ENCODE measurements around the gene PSMD11. TPM values are rescaled to one million over a fixed set of nuclear protein-coding genes. Genes with fewer than 3 reads are reported as not detected.

Gene PSMD11
- polyA plus RNA-seq, 1 experiment = 71.6 TPM

Small RNAs within 50 kb of the gene (small RNA-seq; reads per million reads assigned to genes)
- not detected for gene AC005899.2 (ENCODE audit: insufficient read length, low read depth, low replicate concordance)
- gene AC005899.6 (ENCODE audit: insufficient read length, low read depth, low replicate concordance) = not detected
- gene RF00019 (ENCODE audit: insufficient read length, low read depth, low replicate concordance) = not detected

Other genes with a start within 250 kb of the PSMD11 start
- 0.01 and 0.04 TPM in 2 replicates for gene RHBDL3, start 178.7 kb upstream of the PSMD11 start, polyA plus RNA-seq (2011; rRNA removed)
- gene C17orf75, start 102.3 kb upstream of the PSMD11 start, polyA plus RNA-seq (2011; rRNA removed) = 9.6 and 13.7 TPM in 2 replicates
- 165 and 179 TPM in 2 replicates for gene ZNF207, start 94.4 kb upstream of the PSMD11 start, polyA plus RNA-seq (2011; rRNA removed)
- 0.20 and 0.26 TPM in 2 replicates for gene CDK5R1, start 42.5 kb downstream of the PSMD11 start, polyA plus RNA-seq (2011; rRNA removed)